Measurements from ENCODE around the gene PRKCH.

PRKCH gene

DNA sequence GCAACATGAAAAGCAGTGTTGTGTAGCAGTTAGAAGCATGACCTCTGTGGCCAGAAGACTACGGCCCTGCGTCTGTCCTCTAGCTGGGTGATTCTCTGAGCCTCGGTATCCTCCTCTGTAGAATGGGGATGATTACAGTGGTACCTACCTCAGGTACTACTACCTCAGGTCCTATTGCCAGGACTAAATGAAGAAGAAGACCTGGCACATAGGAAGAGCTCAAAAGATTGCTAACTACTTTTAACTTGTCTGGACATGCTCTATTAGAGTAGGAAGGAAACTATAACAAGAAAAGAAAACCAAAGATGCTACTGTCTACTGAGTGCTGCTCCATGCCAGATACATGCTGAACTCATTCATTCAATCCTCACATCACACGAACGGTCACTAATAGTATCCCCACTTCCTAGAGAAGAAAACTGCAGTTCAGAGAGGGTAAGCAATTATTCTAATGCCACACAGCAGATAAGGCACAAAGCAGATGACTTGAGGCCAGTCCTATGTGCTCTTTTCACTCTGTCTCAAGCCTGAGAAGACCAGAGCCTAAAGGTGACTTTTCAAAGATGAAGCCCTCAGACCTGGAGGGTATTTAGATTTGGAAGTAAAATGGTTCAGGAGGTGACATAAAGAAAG is 265.8 kb downstream of the PRKCH start:
- no peak overlapping the region for H3K27ac ChIP-seq (ENCODE audit: low read depth, low read length)
- no peak overlapping the region for H3K4me3 ChIP-seq (ENCODE audit: low read length)
- no peaks in the 10 kb centered on the region for H3K27me3 ChIP-seq (ENCODE audit: insufficient read depth, low read length)
- peaks cover 13% of the 10 kb centered on the region for H3K4me1 ChIP-seq (ENCODE audit: insufficient read depth, low read length)
- no peaks in the 10 kb centered on the region for H3K36me3 ChIP-seq (ENCODE audit: insufficient read depth, low read length)
- H3K9ac ChIP-seq (ENCODE audit: low read depth, low read length) = no peak overlapping the region
- 90% methylated on average over 5 of the region's 5 CpGs for WGBS
- peaks cover 3% of the 10 kb centered on the region; the same call in 1 of the 2 replicates for H3K9me3 ChIP-seq (ENCODE audit: insufficient read depth, low read depth, low read length)

DNA sequence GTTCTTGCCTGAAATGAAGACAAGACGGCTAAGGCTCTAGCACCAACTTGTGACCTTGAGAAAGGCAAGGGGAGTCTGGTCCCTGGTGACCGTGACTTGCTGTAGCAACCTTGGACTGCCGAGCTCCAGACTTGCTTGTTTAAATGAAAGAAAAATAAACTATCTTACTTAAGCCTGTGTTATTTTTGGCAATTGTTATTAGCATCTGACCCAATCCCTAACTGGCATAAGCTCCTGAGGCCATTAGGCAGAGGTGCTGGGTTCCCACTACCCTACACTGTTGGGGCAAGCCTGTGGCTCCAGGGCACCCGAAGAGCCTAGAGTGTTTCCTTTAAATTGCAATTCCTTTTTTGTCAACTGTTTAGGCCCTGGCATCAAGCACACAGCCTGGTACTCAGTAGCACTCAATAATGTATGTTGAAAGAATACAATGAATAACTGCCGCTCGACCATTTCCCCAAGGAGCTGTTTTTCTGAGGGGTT is 267.1 kb downstream of the PRKCH start:
- H3K9me3 ChIP-seq (ENCODE audit: insufficient read depth, low read depth, low read length) = peaks cover 3% of the 10 kb centered on the region; the same call in 1 of the 2 replicates
- whole genome bisulfite sequencing = 95% methylated on average over 5 of the region's 6 CpGs
- H3K9ac ChIP-seq (ENCODE audit: low read depth, low read length) = no peak overlapping the region
- H3K27me3 ChIP-seq (ENCODE audit: insufficient read depth, low read length) = no peaks in the 10 kb centered on the region
- H3K4me3 ChIP-seq (ENCODE audit: low read length) = no peak overlapping the region
- H3K27ac ChIP-seq (ENCODE audit: low read depth, low read length) = no peak overlapping the region
- no peaks in the 10 kb centered on the region for H3K36me3 ChIP-seq (ENCODE audit: insufficient read depth, low read length)
- peaks cover 13% of the 10 kb centered on the region for H3K4me1 ChIP-seq (ENCODE audit: insufficient read depth, low read length)

DNA sequence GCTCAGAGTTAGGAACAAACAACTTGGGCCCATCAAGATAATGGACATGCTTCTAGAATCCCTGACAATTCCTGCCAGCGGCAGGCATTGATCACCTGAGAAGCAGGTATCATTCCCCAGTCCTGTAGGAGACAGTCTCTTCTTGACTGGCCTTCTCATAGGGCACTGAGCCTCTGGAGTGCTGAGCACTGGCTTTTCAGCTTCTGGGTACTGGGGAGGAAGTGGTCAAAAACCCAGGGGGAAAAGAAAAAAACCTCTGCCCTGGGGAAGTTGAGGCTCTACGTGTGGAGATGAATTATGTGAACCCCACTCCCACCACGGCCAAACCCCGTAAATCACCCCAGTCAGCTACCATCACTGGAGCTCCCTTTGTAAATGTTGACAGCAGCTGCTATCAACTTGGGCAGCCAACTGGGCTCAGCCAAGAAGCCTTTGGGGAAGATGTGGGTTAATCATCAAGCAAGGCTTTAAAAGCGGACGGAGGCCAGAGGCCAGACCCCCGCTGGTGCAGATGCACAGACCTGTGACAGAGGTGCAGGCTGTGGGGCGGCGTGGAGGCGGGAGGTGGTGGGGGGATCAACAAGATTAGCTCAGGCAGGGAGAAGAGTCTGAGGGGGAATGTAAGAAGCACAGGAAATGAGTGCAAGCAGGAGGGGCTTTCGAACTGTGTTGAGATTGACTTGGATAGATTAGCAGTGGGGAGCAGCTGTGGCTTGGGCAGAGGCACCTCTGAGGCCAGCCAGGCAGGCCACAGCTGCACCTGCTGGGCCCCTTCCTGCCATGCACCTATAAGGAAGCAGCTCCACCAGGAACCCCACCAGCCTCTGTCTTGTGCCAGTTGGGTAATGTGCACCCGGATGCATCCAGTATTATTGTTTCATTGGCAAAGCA is 268.6 kb downstream of the PRKCH start:
- Histone ChIP-seq H3K4me1 (ENCODE audit: insufficient read depth, low read length) (peaks cover 8% of the 10 kb centered on the region; the same call in 1 of the 2 replicates), H3K36me3 (ENCODE audit: insufficient read depth, low read length) (no peaks in the 10 kb centered on the region), H3K4me3 (ENCODE audit: low read length) (no peak overlapping the region), H3K9ac (ENCODE audit: low read depth, low read length) (no peak overlapping the region), H3K9me3 (ENCODE audit: insufficient read depth, low read depth, low read length) (peaks cover 3% of the 10 kb centered on the region; the same call in 1 of the 2 replicates), H3K27ac (ENCODE audit: low read depth, low read length) (no peak overlapping the region; the same call in 1 of the 2 replicates), H3K27me3 (ENCODE audit: insufficient read depth, low read length) (no peaks in the 10 kb centered on the region)
- WGBS = 79% methylated on average over 12 of the region's 12 CpGs

DNA sequence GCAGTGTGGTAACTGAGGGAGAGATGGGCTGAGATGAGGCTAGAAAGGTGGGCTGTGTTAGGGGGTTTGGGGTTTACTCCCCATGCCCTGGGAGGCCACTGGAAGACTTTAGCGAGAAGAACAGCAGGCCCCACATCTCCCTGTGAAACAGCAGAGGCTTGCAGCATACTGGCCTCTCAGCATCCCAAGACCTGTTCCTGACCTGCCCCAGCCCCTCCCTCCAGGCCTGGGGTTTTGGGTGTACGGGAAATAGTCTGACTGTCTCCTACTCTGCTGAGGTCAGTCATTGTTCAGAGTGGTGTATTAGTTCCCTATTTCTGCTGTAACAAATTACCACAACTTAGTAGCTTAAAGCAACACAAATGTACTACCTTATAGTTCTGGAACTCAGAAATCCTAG is 270.5 kb downstream of the PRKCH start:
- WGBS = 94% methylated on average over 2 of the region's 2 CpGs
- Histone ChIP-seq H3K9ac (ENCODE audit: low read depth, low read length) (no peak overlapping the region), H3K27ac (ENCODE audit: low read depth, low read length) (no peak overlapping the region), H3K4me3 (ENCODE audit: low read length) (no peak overlapping the region), H3K9me3 (ENCODE audit: insufficient read depth, low read depth, low read length) (peaks cover 3% of the 10 kb centered on the region; the same call in 1 of the 2 replicates), H3K27me3 (ENCODE audit: insufficient read depth, low read length) (no peaks in the 10 kb centered on the region), H3K36me3 (ENCODE audit: insufficient read depth, low read length) (no peaks in the 10 kb centered on the region), H3K4me1 (ENCODE audit: insufficient read depth, low read length) (peaks cover 1% of the 10 kb centered on the region)

DNA sequence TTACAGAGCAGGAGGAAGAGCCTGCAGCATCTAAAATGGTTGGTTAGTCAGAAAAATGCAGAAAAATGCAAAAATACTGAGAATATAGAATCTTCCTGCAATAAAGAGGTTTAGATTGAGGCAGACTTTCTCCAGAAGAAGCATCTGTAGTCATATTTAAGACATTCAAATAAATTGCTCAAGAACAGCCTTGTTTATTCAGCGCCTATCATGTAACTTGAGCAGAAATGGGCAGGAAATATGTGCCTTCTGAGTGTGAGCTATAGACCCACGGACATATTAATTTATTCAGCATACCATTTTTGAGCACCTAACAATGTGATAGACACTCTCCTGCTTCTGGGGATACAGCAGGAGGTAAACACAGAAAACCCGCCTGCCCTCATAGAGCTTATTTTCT is 272.0 kb downstream of the PRKCH start:
- Histone ChIP-seq H3K27me3 (ENCODE audit: insufficient read depth, low read length) (no peaks in the 10 kb centered on the region), H3K4me1 (ENCODE audit: insufficient read depth, low read length) (peaks cover 16% of the 10 kb centered on the region), H3K36me3 (ENCODE audit: insufficient read depth, low read length) (no peaks in the 10 kb centered on the region), H3K4me3 (ENCODE audit: low read length) (no peak overlapping the region), H3K9me3 (ENCODE audit: insufficient read depth, low read depth, low read length) (peaks cover 3% of the 10 kb centered on the region; the same call in 1 of the 2 replicates), H3K27ac (ENCODE audit: low read depth, low read length) (no peak overlapping the region), H3K9ac (ENCODE audit: low read depth, low read length) (no peak overlapping the region)
- 100% methylated on average over 3 of the region's 3 CpGs for WGBS

DNA sequence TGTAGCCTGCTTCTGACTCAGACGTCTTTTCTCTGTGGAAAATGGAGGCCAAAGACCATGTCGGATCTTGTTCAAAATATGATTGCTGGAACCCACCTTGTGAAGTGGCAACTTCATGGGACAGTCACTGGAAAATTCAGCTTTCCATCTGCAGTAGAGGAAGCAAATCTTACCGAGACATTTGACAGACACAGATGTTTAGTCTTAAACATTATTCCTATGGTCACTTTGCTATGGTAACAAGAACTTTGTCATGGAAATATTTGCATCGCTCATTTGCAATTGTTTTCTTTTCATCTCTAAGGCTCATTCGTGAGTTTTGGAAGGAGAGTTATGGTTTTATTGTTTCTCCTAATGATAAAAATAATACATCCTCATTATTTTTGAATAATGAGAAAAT is 275.6 kb downstream of the PRKCH start:
- Histone ChIP-seq H3K4me1 (ENCODE audit: insufficient read depth, low read length) (peaks cover 33% of the 10 kb centered on the region), H3K9ac (ENCODE audit: low read depth, low read length) (no peak overlapping the region), H3K27me3 (ENCODE audit: insufficient read depth, low read length) (no peaks in the 10 kb centered on the region), H3K36me3 (ENCODE audit: insufficient read depth, low read length) (no peaks in the 10 kb centered on the region), H3K27ac (ENCODE audit: low read depth, low read length) (no peak overlapping the region), H3K4me3 (ENCODE audit: low read length) (no peak overlapping the region), H3K9me3 (ENCODE audit: insufficient read depth, low read depth, low read length) (peaks cover 2% of the 10 kb centered on the region; the same call in 1 of the 2 replicates)
- 79% methylated on average over 4 of the region's 5 CpGs for WGBS

DNA sequence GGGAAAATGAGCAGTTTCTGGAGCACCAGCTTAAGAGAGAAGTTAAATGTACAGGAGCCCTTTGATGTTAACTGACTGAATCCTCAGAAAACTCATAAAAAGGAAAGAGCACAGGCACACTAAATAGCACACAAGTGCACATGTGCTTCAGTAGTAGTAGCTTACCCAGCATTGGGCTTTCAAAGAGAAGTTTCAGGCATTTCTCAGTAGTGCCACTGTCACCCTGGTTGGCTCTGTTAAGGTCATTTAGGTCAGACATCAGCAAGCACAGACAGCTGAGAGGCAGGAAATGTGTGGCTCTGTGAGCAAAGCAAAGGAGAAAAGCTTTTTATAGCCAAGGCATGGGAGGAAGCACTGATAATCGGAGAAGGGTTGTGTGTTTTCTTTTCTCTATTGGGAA is 277.6 kb downstream of the PRKCH start:
- WGBS = 40% methylated on average over 1 of the region's 1 CpG
- Histone ChIP-seq H3K9me3 (ENCODE audit: insufficient read depth, low read depth, low read length) (no peaks in the 10 kb centered on the region), H3K4me1 (ENCODE audit: insufficient read depth, low read length) (peaks cover 46% of the 10 kb centered on the region), H3K27ac (ENCODE audit: low read depth, low read length) (no peak overlapping the region), H3K4me3 (ENCODE audit: low read length) (no peak overlapping the region), H3K9ac (ENCODE audit: low read depth, low read length) (no peak overlapping the region), H3K36me3 (ENCODE audit: insufficient read depth, low read length) (no peaks in the 10 kb centered on the region), H3K27me3 (ENCODE audit: insufficient read depth, low read length) (no peaks in the 10 kb centered on the region)

DNA sequence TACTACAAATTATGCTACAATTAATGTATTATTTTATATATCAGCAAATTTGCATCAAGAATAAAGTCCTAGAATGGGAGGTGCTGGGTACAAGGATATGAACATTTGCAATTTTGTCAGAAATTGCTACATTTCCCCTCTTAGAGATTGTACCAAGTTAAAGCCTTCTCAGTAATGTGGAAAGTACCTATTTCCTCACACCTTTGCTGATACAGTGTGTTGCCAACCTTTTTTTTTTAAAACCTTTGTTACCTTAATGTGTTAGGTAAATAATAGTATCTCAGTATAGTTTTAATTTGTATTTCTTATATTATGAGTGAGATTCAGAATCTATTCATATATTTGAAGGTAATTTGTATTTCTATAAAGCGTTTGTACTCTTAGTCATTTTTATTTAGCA is 278.6 kb downstream of the PRKCH start:
- Histone ChIP-seq H3K9ac (ENCODE audit: low read depth, low read length) (no peak overlapping the region), H3K27ac (ENCODE audit: low read depth, low read length) (no peak overlapping the region), H3K36me3 (ENCODE audit: insufficient read depth, low read length) (no peaks in the 10 kb centered on the region), H3K4me1 (ENCODE audit: insufficient read depth, low read length) (peaks cover 46% of the 10 kb centered on the region), H3K27me3 (ENCODE audit: insufficient read depth, low read length) (no peaks in the 10 kb centered on the region), H3K9me3 (ENCODE audit: insufficient read depth, low read depth, low read length) (no peaks in the 10 kb centered on the region), H3K4me3 (ENCODE audit: low read length) (no peak overlapping the region)
- no CpG with 5 or more reads among the region's 1 CpG for WGBS
